WI38 (cell line): Measurements from ENCODE around the gene CD36.

Source experiments
- H3K4me3 ChIP-seq: 2 replicates; pipeline ENCODE4 v1.5.1; 2011; ENCODE audit warnings: low read depth, mild to moderate bottlenecking, control low read depth, low read length
- CTCF ChIP-seq: IDR thresholded peaks from 2 replicates; pipeline ENCODE4 v1.5.1; 2012; ENCODE audit warnings: low read depth, mild to moderate bottlenecking, control low read depth, low read length

CD36 gene

GRCh38 chr7:80634505-80634904 lies 3.9 kb upstream of the CD36 start:
- TF ChIP-seq CTCF: no peak

GRCh38 chr7:80635533-80635932 lies 2.9 kb upstream of the CD36 start:
- no peak overlapping the region for H3K4me3 ChIP-seq
- TF ChIP-seq CTCF: no peak

More at GRCh38 chr7:80634505-80634904, 3.9 kb upstream of the CD36 start:
- H3K4me3 ChIP-seq: no peak overlapping the region

- no peak overlapping the region for H3K4me3 ChIP-seq
- TF ChIP-seq CTCF: no peak
Measured at GRCh38 chr7:80635998-80636397, 2.4 kb upstream of the CD36 start.

GRCh38 chr7:80636709-80637108 lies 1.7 kb upstream of the CD36 start:
- H3K4me3 ChIP-seq: no peak overlapping the region
- no peak for TF ChIP-seq CTCF

GRCh38 chr7:80637454-80637853 lies 988 bp upstream of the CD36 start:
- no peak overlapping the region for H3K4me3 ChIP-seq
- TF ChIP-seq CTCF: no peak

- no peak overlapping the region for H3K4me3 ChIP-seq
- no peak for TF ChIP-seq CTCF
Measured at GRCh38 chr7:80639011-80639410, 569 bp downstream of the CD36 start.

- TF ChIP-seq CTCF: no peak
Measured at GRCh38 chr7:80640846-80641245, 2.4 kb downstream of the CD36 start.

GRCh38 chr7:80641548-80641947 lies 3.1 kb downstream of the CD36 start:
- H3K4me3 ChIP-seq: no peak overlapping the region

More at GRCh38 chr7:80640846-80641245, 2.4 kb downstream of the CD36 start:
- H3K4me3 ChIP-seq: no peak overlapping the region

More at GRCh38 chr7:80641548-80641947, 3.1 kb downstream of the CD36 start:
- no peak for TF ChIP-seq CTCF
